Spleen (tissue), 11 donors: ENCODE results near the gene TSEN54. TPM values are rescaled to one million over a fixed set of nuclear protein-coding genes. Genes with fewer than 3 reads are reported as not detected.

ENCODE experiments used
- DNase-seq: peaks from one replicate; pipeline ENCODE4 v3.0.0-alpha.2; 2020
- H3K27ac ChIP-seq, 8 donors: fragments of 200-600 bp; sonication (generic) in 7 of 8; 1 replicate in 4 of 8; 2 replicates in 4 of 8; pipeline versions ENCODE4 v1.5.0 to v1.8.0; 2016 to 2021; ENCODE audit warnings: inconsistent platforms in 4 of 8, mild to moderate bottlenecking in 4 of 8, moderate library complexity in 1 of 8
- H3K27me3 ChIP-seq, 7 donors: fragments of 200-600 bp; sonication (generic) in 6 of 7; replicated peaks in 1 of 7; 1 replicate in 4 of 7; 2 replicates in 3 of 7; pipeline versions ENCODE4 v1.5.0 to v1.8.0; 2016 to 2021; ENCODE audit warnings: inconsistent platforms in 3 of 7, mild to moderate bottlenecking in 1 of 7
- H3K36me3 ChIP-seq, 6 donors: fragments of 200-600 bp; sonication (generic) in 5 of 6; 1 replicate in 4 of 6; 2 replicates in 2 of 6; pipeline versions ENCODE4 v1.5.0 to v1.8.0; 2016 to 2021; ENCODE audit warnings: inconsistent platforms in 2 of 6
- H3K4me1 ChIP-seq, 6 donors: fragments of 200-600 bp; sonication (generic) in 5 of 6; 1 replicate in 3 of 6; 2 replicates in 3 of 6; pipeline versions ENCODE4 v1.5.0 to v1.8.0; 2016 to 2021; ENCODE audit warnings: inconsistent platforms in 3 of 6
- H3K4me3 ChIP-seq, 8 donors: fragments of 200-600 bp; sonication (generic) in 7 of 8; 1 replicate in 4 of 8; 2 replicates in 4 of 8; pipeline versions ENCODE4 v1.5.0 to v1.8.0; 2016 to 2021; ENCODE audit warnings: inconsistent platforms in 4 of 8, mild to moderate bottlenecking in 4 of 8, moderate library complexity in 2 of 8
- H3K9me3 ChIP-seq, 8 donors: fragments of 200-600 bp; sonication (generic) in 7 of 8; 1 replicate in 4 of 8; 2 replicates in 4 of 8; pipeline versions ENCODE4 v1.5.0 to v1.8.0; 2016 to 2021; ENCODE audit warnings: inconsistent platforms in 4 of 8
- CTCF ChIP-seq, 11 experiments: fragments of 200-600 bp in 7 of 11; fragments of 450-650 bp in 4 of 11; sonication (generic) in 4 of 11; IDR thresholded peaks in 8 of 11; conservative IDR thresholded peaks in 3 of 11; 1 replicate in 7 of 11; 2 replicates in 4 of 11; pipeline versions ENCODE4 v1.4.0 to v1.8.0; 2016 to 2021; ENCODE audit warnings: antibody characterized with exemption in 11 of 11, inconsistent platforms in 4 of 11, mild to moderate bottlenecking in 1 of 11
- POLR2A ChIP-seq, 3 donors: fragments of 450-650 bp; IDR thresholded peaks; one replicate each; pipeline ENCODE4 v1.5.1; 2017; ENCODE audit warnings: antibody characterized with exemption in 3 of 3, mild to moderate bottlenecking in 1 of 3
- POLR2AphosphoS5 ChIP-seq, 3 donors: sonication (generic); formaldehyde crosslinking; IDR thresholded peaks; one replicate each; pipeline ENCODE4 v1.5.1; 2017; ENCODE audit warnings: antibody characterized with exemption in 3 of 3
- WGBS, 5 donors: extraction: QIAGEN DNeasy Blood & Tissue Kit in 3 of 5; methylation state at CpG; one replicate each; pipeline versions ENCODE4 v1.1.5 to v1.1.7; 2013 to 2018; 5-methylcytosine and 5-hydroxymethylcytosine counted together
- intact Hi-C: fragments of 100-400 bp; cut with DNase I; formaldehyde crosslinking; loops from one replicate; pipeline ENCODE4 v1.15.0; 2023; ENCODE audit warnings: low total_unique reads
- microRNA-seq, 3 donors: library from miRNA; unstranded; fragments of <30 nt; microRNA quantifications; one replicate each; pipeline versions ENCODE4 to v1.1.0, GENCODE V29; 2019 to 2020
- polyA plus RNA-seq, 3 donors: library from polyadenylated mRNA; stranded (reverse); fragments of 200-250 nt; gene quantifications; one replicate each; pipeline ENCODE4 v1.2.1, GENCODE V29; 2013
- total RNA-seq, 7 donors: library from RNA; depleted of rRNA in 3 of 7; stranded (reverse); fragments of >200 nt in 3 of 7; fragmentation: NEBNext Ultra II Directional in 4 of 7; extraction: Animal tissue kit (Norgen Biotek cat#: 25700) in 4 of 7; gene quantifications; one replicate each; pipeline versions ENCODE4 v1.1.0 to v1.2.1, GENCODE V29; 2016 to 2021
- donor health status: healthy with polysubstance abuse.
- donor health status: DM: no; HTN: no; CAD: no; lungs with moderate emphysema.
- donor health status: DM: no; HTN: no; CAD: no.
- donor health status: Bipolar disorder and iron deficiency.
- donor health status: healthy.
- donor health status: DM: no; HTN: no; CAD: no.
- donor health status: DM: yes; HTN: yes; CAD: no.

The TSEN54 gene
- total and polyA plus RNA-seq, 10 donors, result 31.0 to 87.8 (median 42.4) TPM

- Histone ChIP-seq H3K27ac (no peak overlapping the region), H3K36me3 (peaks cover 0 to 64% (median 20%) of the 10 kb centered on the region in 6 donors), H3K4me3 (no peak overlapping the region), H3K27me3 (no peaks in the 10 kb centered on the region), H3K9me3 (no peaks in the 10 kb centered on the region), H3K4me1 (peaks cover 0 to 33% (median 20%) of the 10 kb centered on the region in 6 donors)
- DNase-seq, result no peak
- TF ChIP-seq POLR2A (IDR thresholded peaks at IDR 0.05) (no peak), POLR2AphosphoS5 (IDR thresholded peaks at IDR 0.05) (no peak), CTCF (IDR thresholded peaks at IDR 0.05 in 8 of 11, conservative IDR thresholded peaks at IDR 0.05 in 3 of 11) (no peak)
- WGBS, 5 donors, result 82 to 95% (median 92%) methylated on average over 9 to 13 of the region's 13 CpGs
- intact Hi-C loops, result no loop called here
These were observed 57.7 kb downstream of the TSEN54 start for GRCh38 chr17:75573994-75574393.

Small RNA genes lying within 50 kb of the gene (microRNA-seq; reads per million reads assigned to microRNA genes)
- 0.28 to 0.36 (median 0.35) reads per million in 3 donors for gene MIR6785

Other genes starting within 250 kb of the TSEN54 start
- gene MIF4GD, start 245.3 kb upstream of the TSEN54 start, total RNA-seq, result 10 to 100 TPM; 27.1 to 47.3 (median 38.0) TPM
- gene MIF4GD, start 245.3 kb upstream of the TSEN54 start, polyA plus RNA-seq, result 10 to 100 TPM; 28.2 to 38.0 (median 34.3) TPM
- 10 to 100 TPM; 12.4 to 32.5 (median 19.1) TPM for gene SLC25A19, start 227.1 kb upstream of the TSEN54 start, total RNA-seq
- 10 to 100 TPM; 18.5 to 21.2 (median 19.2) TPM for gene SLC25A19, start 227.1 kb upstream of the TSEN54 start, polyA plus RNA-seq
- gene GRB2, start 110.8 kb upstream of the TSEN54 start, total RNA-seq, result 100 to 1,000 TPM; 180 to 352 (median 238) TPM
- gene GRB2, start 110.8 kb upstream of the TSEN54 start, polyA plus RNA-seq, result 100 to 1,000 TPM in 1 of 3 donors, 10 to 100 TPM in 2; 66.8 to 117 (median 85.2) TPM
- 100 to 1,000 TPM in 1 of 7 donors, 10 to 100 TPM in 6; 66.6 to 101 (median 94.1) TPM for gene TMEM94, start 59.9 kb upstream of the TSEN54 start, total RNA-seq
- 10 to 100 TPM; 24.8 to 77.8 (median 59.5) TPM for gene TMEM94, start 59.9 kb upstream of the TSEN54 start, polyA plus RNA-seq
- 100 to 1,000 TPM in 3 of 7 donors, 10 to 100 TPM in 4; 33.5 to 135 (median 51.1) TPM for gene CASKIN2, start 991 bp upstream of the TSEN54 start, total RNA-seq
- gene CASKIN2, start 991 bp upstream of the TSEN54 start, polyA plus RNA-seq, result 10 to 100 TPM in 1 of 3 donors, 1 to 10 TPM in 2; 4.7 to 27.8 (median 6.2) TPM
- gene LLGL2, start 9.2 kb downstream of the TSEN54 start, total RNA-seq, result 10 to 100 TPM; 44.0 to 97.8 (median 75.1) TPM
- 100 to 1,000 TPM in 1 of 3 donors, 10 to 100 TPM in 2; 28.6 to 153 (median 92.6) TPM for gene LLGL2, start 9.2 kb downstream of the TSEN54 start, polyA plus RNA-seq
- gene MYO15B, start 71.3 kb downstream of the TSEN54 start, total RNA-seq, result 100 to 1,000 TPM; 203 to 569 (median 292) TPM
- gene MYO15B, start 71.3 kb downstream of the TSEN54 start, polyA plus RNA-seq, result 100 to 1,000 TPM; 123 to 551 (median 402) TPM
- 1 to 10 TPM; 2.1 to 5.1 (median 3.4) TPM for gene SMIM5, start 116.9 kb downstream of the TSEN54 start, total RNA-seq
- 1 to 10 TPM; 3.0 to 4.7 (median 4.7) TPM for gene SMIM5, start 116.9 kb downstream of the TSEN54 start, polyA plus RNA-seq
- 10 to 100 TPM; 25.7 to 51.0 (median 37.6) TPM for gene RECQL5, start 150.6 kb downstream of the TSEN54 start, total RNA-seq
- gene RECQL5, start 150.6 kb downstream of the TSEN54 start, polyA plus RNA-seq, result 10 to 100 TPM; 28.2 to 48.8 (median 47.4) TPM
- 100 to 1,000 TPM in 3 of 7 donors, 10 to 100 TPM in 4; 71.6 to 110 (median 82.1) TPM for gene SAP30BP, start 150.8 kb downstream of the TSEN54 start, total RNA-seq
- 10 to 100 TPM; 53.8 to 76.7 (median 70.4) TPM for gene SAP30BP, start 150.8 kb downstream of the TSEN54 start, polyA plus RNA-seq
- 100 to 1,000 TPM in 3 of 7 donors, 10 to 100 TPM in 4; 80.4 to 205 (median 90.1) TPM for gene ITGB4, start 204.9 kb downstream of the TSEN54 start, total RNA-seq
- gene ITGB4, start 204.9 kb downstream of the TSEN54 start, polyA plus RNA-seq, result 10 to 100 TPM; 16.6 to 49.9 (median 30.1) TPM
- 10 to 100 TPM; 23.5 to 45.1 (median 33.5) TPM for gene GALK1, start 248.7 kb downstream of the TSEN54 start, total RNA-seq
- 10 to 100 TPM; 34.2 to 45.9 (median 37.0) TPM for gene GALK1, start 248.7 kb downstream of the TSEN54 start, polyA plus RNA-seq